Measurements from ENCODE around the gene ST6GALNAC2. TPM values are rescaled to one million over a fixed set of nuclear protein-coding genes. Genes with fewer than 3 reads are reported as not detected.

Gene ST6GALNAC2
- total RNA-seq, 1 experiment from 2014 or later, result 11.6 TPM

- Mint-ChIP-seq H3K9me3 (ENCODE audit: low read depth, unreplicated experiment) (no peaks in the 10 kb centered on the region), H3K27me3 (ENCODE audit: unreplicated experiment) (peaks cover 42% of the 10 kb centered on the region), H3K4me1 (ENCODE audit: low read depth, unreplicated experiment) (peaks cover 3% of the 10 kb centered on the region), H3K27ac (ENCODE audit: unreplicated experiment) (no peak overlapping the region), H3K36me3 (ENCODE audit: insufficient read depth, unreplicated experiment) (no peaks in the 10 kb centered on the region), H3K4me3 (ENCODE audit: low read depth, unreplicated experiment) (no peak overlapping the region)
- intact Hi-C loops (cut with micrococcal nuclease; ENCODE audit: unreplicated experiment), result no loop called here
- no peak for DNase-seq
- BruUV-seq (replicated peaks), result no TSS peak
- CTCF ChIA-PET, result no interaction called here
- TF ChIP-seq CTCF (IDR thresholded peaks at IDR 0.05; ENCODE audit: unreplicated experiment), result no peak
Observed at GRCh38 chr17:76519048-76519966, 66.4 kb downstream of the ST6GALNAC2 start.

- CTCF ChIA-PET, result no interaction called here
- no peak for TF ChIP-seq CTCF (IDR thresholded peaks at IDR 0.05; ENCODE audit: unreplicated experiment)
- Mint-ChIP-seq H3K27ac (ENCODE audit: unreplicated experiment) (no peak overlapping the region), H3K27me3 (ENCODE audit: unreplicated experiment) (peaks cover 59% of the 10 kb centered on the region), H3K36me3 (ENCODE audit: insufficient read depth, unreplicated experiment) (no peaks in the 10 kb centered on the region), H3K9me3 (ENCODE audit: low read depth, unreplicated experiment) (no peaks in the 10 kb centered on the region), H3K4me1 (ENCODE audit: low read depth, unreplicated experiment) (no peaks in the 10 kb centered on the region), H3K4me3 (ENCODE audit: low read depth, unreplicated experiment) (no peak overlapping the region)
- DNase-seq, result no peak
- intact Hi-C loops (cut with micrococcal nuclease; ENCODE audit: unreplicated experiment), result no loop called here
- BruUV-seq (replicated peaks), result no TSS peak
Observed at GRCh38 chr17:76517638-76518038, 68.0 kb downstream of the ST6GALNAC2 start.

Other genes starting within 250 kb of the ST6GALNAC2 start
- 41.2 and 42.6 TPM in 2 replicates for gene PRPSAP1, start 231.9 kb downstream of the ST6GALNAC2 start, total RNA-seq (2022)
- 1.5 and 1.7 TPM in 2 replicates for gene SPHK1, start 201.3 kb downstream of the ST6GALNAC2 start, total RNA-seq (2022)
- gene UBE2O, start 132.7 kb downstream of the ST6GALNAC2 start, total RNA-seq (2022), result 29.0 and 34.4 TPM in 2 replicates
- not detected in 2 replicates for gene AANAT, start 118.3 kb downstream of the ST6GALNAC2 start, total RNA-seq (2022)
- gene RHBDF2, start 84.4 kb downstream of the ST6GALNAC2 start, total RNA-seq (2022), result 47.7 and 47.9 TPM in 2 replicates
- not detected in 2 replicates for gene CYGB, start 48.2 kb downstream of the ST6GALNAC2 start, total RNA-seq (2022)
- gene PRCD, start 45.8 kb downstream of the ST6GALNAC2 start, total RNA-seq (2022), result not detected in 2 replicates
- gene ST6GALNAC1, start 57.9 kb upstream of the ST6GALNAC2 start, total RNA-seq (2022), result 52.2 and 52.4 TPM in 2 replicates
- 6.5 and 9.9 TPM in 2 replicates for gene MXRA7, start 125.1 kb upstream of the ST6GALNAC2 start, total RNA-seq (2022)
- gene JMJD6, start 140.7 kb upstream of the ST6GALNAC2 start, total RNA-seq (2022), result 60.8 and 62.1 TPM in 2 replicates
- 56.1 and 58.1 TPM in 2 replicates for gene METTL23, start 141.0 kb upstream of the ST6GALNAC2 start, total RNA-seq (2022)
- gene SRSF2, start 151.5 kb upstream of the ST6GALNAC2 start, total RNA-seq (2022), result 238 and 241 TPM in 2 replicates
- gene MFSD11, start 152.3 kb upstream of the ST6GALNAC2 start, total RNA-seq (2022), result 21.4 and 23.9 TPM in 2 replicates